Karpas-422 (cell line): ENCODE data around the gene SRPRB. TPM values are rescaled to one million over a fixed set of nuclear protein-coding genes. Genes with fewer than 3 reads are reported as not detected.

Experiments
- DNase-seq: peaks from one replicate; pipeline ENCODE4 v3.0.0-alpha.2; 2015
- H2AFZ ChIP-seq: fragments of 200-600 bp; sonication (generic); 2 replicates; pipeline ENCODE4 v1.6.1; 2014; ENCODE audit warnings: antibody characterized with exemption, low read length, mixed read lengths
- H3K27ac ChIP-seq: fragments of 200-600 bp; sonication (generic); 2 replicates; pipeline ENCODE4 v1.5.1; 2014; ENCODE audit warnings: mild to moderate bottlenecking, low read length, moderate library complexity
- H3K27me3 ChIP-seq: fragments of 200-600 bp; sonication (generic); 2 replicates; pipeline ENCODE4 v1.6.1; 2014; ENCODE audit warnings: low read length, mixed read lengths
- H3K36me3 ChIP-seq: fragments of 200-600 bp; sonication (generic); 2 replicates; pipeline ENCODE4 v1.6.1; 2014; ENCODE audit warnings: low read length, mixed read lengths; ENCODE audit not compliant: insufficient read depth
- H3K4me1 ChIP-seq: fragments of 200-600 bp; sonication (generic); 2 replicates; pipeline ENCODE4 v1.6.1; 2014; ENCODE audit warnings: mild to moderate bottlenecking, low read length, mixed read lengths
- H3K4me2 ChIP-seq: fragments of 200-600 bp; sonication (generic); 2 replicates; pipeline ENCODE4 v1.6.1; 2014; ENCODE audit warnings: low read length, low read depth, mild to moderate bottlenecking; ENCODE audit not compliant: poor library complexity, severe bottlenecking
- H3K4me3 ChIP-seq: fragments of 200-600 bp; sonication (generic); 2 replicates; pipeline ENCODE4 v1.5.1; 2014; ENCODE audit warnings: mild to moderate bottlenecking, antibody characterized with exemption, low read length, mixed read lengths
- H3K79me2 ChIP-seq: fragments of 200-600 bp; sonication (generic); 2 replicates; pipeline ENCODE4 v1.6.1; 2014; ENCODE audit warnings: mild to moderate bottlenecking, low read length, mixed read lengths
- H3K9ac ChIP-seq: fragments of 200-600 bp; sonication (generic); 2 replicates; pipeline ENCODE4 v1.6.0; 2014; ENCODE audit warnings: low read length
- H3K9me2 ChIP-seq: fragments of 200-600 bp; sonication (generic), shearing (Covaris generic); replicated peaks from 2 replicates; pipeline ENCODE4 v1.6.0; 2014; ENCODE audit warnings: mild to moderate bottlenecking, low read length, moderate library complexity; ENCODE audit not compliant: insufficient read depth
- H3K9me3 ChIP-seq: fragments of 300-700, 200-600 bp; sonication (generic); 2 replicates; pipeline ENCODE4 v1.6.1; 2014; ENCODE audit warnings: low read length, mixed read lengths
- H4K20me1 ChIP-seq: fragments of 200-600 bp; sonication (generic); 2 replicates; pipeline ENCODE4 v1.6.1; 2014; ENCODE audit warnings: mild to moderate bottlenecking, antibody characterized with exemption, low read length, low read depth; ENCODE audit not compliant: insufficient read depth
- total RNA-seq: library from RNA; depleted of rRNA; stranded (reverse); fragments of >200 nt; shearing (Covaris generic); gene quantifications from 2 replicates; pipeline ENCODE4 v1.2.3, GENCODE V29; 2014; ENCODE audit warnings: low replicate concordance

SRPRB gene
- total RNA-seq, 1 experiment from 2014 or later: 85.7 TPM

GRCh38 chr3:133815386-133815785 is 9.8 kb downstream of the SRPRB start:
- peaks cover 58% of the 10 kb centered on the region for H3K36me3 ChIP-seq
- no peak overlapping the region for H3K4me2 ChIP-seq
- H3K9me2 ChIP-seq: no peaks in the 10 kb centered on the region
- H4K20me1 ChIP-seq: peaks cover 4% of the 10 kb centered on the region; the same call in 1 of the 2 replicates
- no peak for DNase-seq
- peaks cover 6% of the 10 kb centered on the region for H3K79me2 ChIP-seq
- no peak overlapping the region for H3K4me3 ChIP-seq
- no peaks in the 10 kb centered on the region for H3K9me3 ChIP-seq
- H3K4me1 ChIP-seq: no peaks in the 10 kb centered on the region
- H3K27ac ChIP-seq: no peak overlapping the region
- no peak overlapping the region for H3K9ac ChIP-seq
- H2AFZ ChIP-seq: no peak overlapping the region
- no peaks in the 10 kb centered on the region for H3K27me3 ChIP-seq

- no peaks in the 10 kb centered on the region; the same call in 1 of the 2 replicates for H3K79me2 ChIP-seq
- H3K9me2 ChIP-seq: no peaks in the 10 kb centered on the region
- H4K20me1 ChIP-seq: peaks cover 8% of the 10 kb centered on the region; the same call in 1 of the 2 replicates
- H3K4me1 ChIP-seq: no peaks in the 10 kb centered on the region
- no peak overlapping the region for H3K27ac ChIP-seq
- H3K4me3 ChIP-seq: no peak overlapping the region
- no peak for DNase-seq
- no peaks in the 10 kb centered on the region for H3K27me3 ChIP-seq
- H2AFZ ChIP-seq: no peak overlapping the region
- peaks cover 61% of the 10 kb centered on the region for H3K36me3 ChIP-seq
- no peak overlapping the region for H3K4me2 ChIP-seq
- no peaks in the 10 kb centered on the region for H3K9me3 ChIP-seq
- no peak overlapping the region for H3K9ac ChIP-seq
These were observed 14.5 kb downstream of the SRPRB start for GRCh38 chr3:133820129-133820528.

DNA sequence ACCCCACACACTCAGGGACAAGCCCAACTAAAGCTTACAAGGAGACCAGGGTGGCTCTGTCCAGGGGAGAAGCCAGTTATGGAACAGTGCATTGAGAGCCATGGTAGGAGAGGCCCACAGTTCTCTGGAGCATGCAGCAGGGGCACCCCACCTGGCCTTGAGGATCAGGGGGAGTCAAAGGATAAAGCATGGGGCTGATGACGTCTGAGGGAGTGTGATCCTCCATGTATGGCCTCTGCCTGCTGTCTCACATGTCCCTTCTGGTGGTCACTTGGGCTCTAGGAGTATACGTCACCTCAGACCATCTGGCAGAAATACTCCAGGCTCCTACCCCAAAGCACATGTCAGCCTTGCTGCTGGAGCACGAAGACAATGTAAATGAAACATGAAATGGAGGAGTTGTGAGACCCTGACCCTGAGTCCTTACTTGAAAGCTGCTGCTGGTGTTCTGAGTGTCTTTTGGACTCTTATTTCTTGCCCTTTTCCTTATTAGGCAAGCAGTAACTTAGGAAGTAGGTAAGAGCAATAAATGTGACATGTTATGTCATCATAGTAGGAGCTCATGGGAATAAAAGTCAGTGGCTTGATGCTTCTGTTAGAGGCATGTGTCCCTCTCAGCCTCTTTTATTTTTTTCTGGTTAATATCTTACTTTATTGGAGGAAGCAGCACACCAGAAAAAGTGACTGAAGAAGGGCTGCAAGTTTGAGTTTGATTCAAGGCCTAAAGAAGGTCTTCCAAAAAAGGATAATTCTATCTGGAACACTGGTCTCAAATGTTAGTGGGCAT is 15.5 kb downstream of the SRPRB start:
- Histone ChIP-seq H2AFZ (no peak overlapping the region), H3K9ac (no peak overlapping the region), H3K36me3 (peaks cover 54% of the 10 kb centered on the region)

DNA sequence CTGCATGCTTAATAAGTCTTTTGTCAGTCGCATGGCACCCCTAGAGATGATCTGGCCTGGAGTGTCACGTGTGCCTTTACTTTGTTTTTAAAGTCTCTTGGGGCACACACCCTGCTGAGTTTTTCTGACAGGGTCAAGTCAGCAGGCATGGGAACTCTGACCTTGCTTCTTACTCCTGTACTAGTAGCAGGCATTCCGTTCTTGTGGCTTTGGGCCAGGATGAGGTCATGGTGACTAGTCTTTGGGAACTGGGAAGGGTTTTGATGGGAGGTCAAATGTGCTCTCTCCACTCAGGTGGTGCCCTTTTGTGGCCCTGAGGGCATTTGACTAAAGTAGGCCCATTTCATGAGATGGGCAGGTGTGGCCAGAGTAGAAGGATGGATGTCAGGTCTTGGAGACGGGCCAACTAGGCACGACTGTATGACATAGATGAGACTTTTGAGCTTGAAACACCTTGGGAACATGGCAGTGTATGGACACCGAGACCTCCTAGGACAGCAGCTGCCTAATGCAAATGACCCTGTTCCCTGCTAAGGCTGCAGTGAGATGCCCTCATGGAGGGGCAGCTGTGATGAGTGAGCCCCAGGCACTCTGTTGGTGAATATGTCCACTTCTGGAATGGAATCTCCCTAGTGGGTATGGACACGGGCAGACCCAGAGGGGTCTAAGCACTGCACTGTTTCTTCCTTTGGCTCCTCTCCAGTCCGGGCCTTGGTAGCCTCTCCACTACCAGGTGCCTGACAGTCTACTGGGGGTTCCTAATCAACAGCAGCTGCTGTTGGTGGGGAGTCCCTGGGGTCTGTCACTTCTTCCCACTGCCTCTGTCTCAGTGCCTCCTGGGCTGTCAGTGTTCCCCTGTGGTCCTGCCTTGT is 16.4 kb downstream of the SRPRB start:
- H3K4me1 ChIP-seq: no peaks in the 10 kb centered on the region
- no peak overlapping the region for H3K27ac ChIP-seq
- no peak overlapping the region for H3K4me3 ChIP-seq
- no peak overlapping the region for H3K4me2 ChIP-seq
- no peaks in the 10 kb centered on the region for H3K27me3 ChIP-seq
- peaks cover 44% of the 10 kb centered on the region for H3K36me3 ChIP-seq
- H3K9me2 ChIP-seq: no peaks in the 10 kb centered on the region
- peaks cover 8% of the 10 kb centered on the region; the same call in 1 of the 2 replicates for H4K20me1 ChIP-seq
- no peak overlapping the region for H2AFZ ChIP-seq
- no peaks in the 10 kb centered on the region for H3K9me3 ChIP-seq
- H3K9ac ChIP-seq: no peak overlapping the region
- no peaks in the 10 kb centered on the region; the same call in 1 of the 2 replicates for H3K79me2 ChIP-seq
- DNase-seq: no peak

More for the DNA sequence above, 15.5 kb downstream of the SRPRB start:
- H3K4me1 ChIP-seq: no peaks in the 10 kb centered on the region
- no peaks in the 10 kb centered on the region for H3K9me2 ChIP-seq
- DNase-seq: no peak
- H3K27ac ChIP-seq: no peak overlapping the region
- H3K79me2 ChIP-seq: no peaks in the 10 kb centered on the region; the same call in 1 of the 2 replicates
- H4K20me1 ChIP-seq: peaks cover 8% of the 10 kb centered on the region; the same call in 1 of the 2 replicates
- no peaks in the 10 kb centered on the region for H3K9me3 ChIP-seq
- H3K4me3 ChIP-seq: no peak overlapping the region
- H3K27me3 ChIP-seq: no peaks in the 10 kb centered on the region
- H3K4me2 ChIP-seq: no peak overlapping the region

DNA sequence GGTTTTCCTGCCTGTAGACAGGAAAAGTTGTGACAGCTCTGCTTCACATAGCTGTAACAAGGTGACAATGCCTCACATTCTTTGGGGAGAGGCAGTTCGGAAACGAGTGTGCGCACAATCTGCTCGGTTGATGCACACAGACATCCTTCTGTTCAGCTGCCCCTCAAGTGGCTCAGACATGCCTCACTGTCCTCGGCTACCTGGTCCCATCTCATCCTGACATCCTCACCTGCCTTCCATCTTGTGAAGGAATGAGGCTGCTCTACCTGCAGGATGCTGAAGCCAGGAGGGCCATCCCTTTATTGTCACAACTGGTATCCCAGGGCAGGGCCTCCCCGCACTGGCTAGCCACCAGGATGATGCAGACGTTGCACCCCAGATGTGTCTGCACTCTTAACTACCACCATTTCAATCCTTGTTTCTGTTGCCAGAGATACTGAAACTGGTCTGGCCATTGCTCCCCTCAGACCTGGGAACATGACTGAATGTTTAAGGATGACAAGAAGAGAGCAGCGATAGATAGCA is 19.4 kb downstream of the SRPRB start:
- Histone ChIP-seq H3K9me2 (no peaks in the 10 kb centered on the region), H3K79me2 (no peaks in the 10 kb centered on the region), H3K27me3 (no peaks in the 10 kb centered on the region), H3K4me3 (no peak overlapping the region), H3K4me1 (no peaks in the 10 kb centered on the region), H2AFZ (no peak overlapping the region), H3K9me3 (no peaks in the 10 kb centered on the region), H3K4me2 (no peak overlapping the region), H3K27ac (no peak overlapping the region), H3K9ac (no peak overlapping the region), H4K20me1 (0 out of 2 replicates have a peak, but pooled peaks cover 3% of the 10 kb centered on the region), H3K36me3 (peaks cover 29% of the 10 kb centered on the region)
- DNase-seq: no peak

DNA sequence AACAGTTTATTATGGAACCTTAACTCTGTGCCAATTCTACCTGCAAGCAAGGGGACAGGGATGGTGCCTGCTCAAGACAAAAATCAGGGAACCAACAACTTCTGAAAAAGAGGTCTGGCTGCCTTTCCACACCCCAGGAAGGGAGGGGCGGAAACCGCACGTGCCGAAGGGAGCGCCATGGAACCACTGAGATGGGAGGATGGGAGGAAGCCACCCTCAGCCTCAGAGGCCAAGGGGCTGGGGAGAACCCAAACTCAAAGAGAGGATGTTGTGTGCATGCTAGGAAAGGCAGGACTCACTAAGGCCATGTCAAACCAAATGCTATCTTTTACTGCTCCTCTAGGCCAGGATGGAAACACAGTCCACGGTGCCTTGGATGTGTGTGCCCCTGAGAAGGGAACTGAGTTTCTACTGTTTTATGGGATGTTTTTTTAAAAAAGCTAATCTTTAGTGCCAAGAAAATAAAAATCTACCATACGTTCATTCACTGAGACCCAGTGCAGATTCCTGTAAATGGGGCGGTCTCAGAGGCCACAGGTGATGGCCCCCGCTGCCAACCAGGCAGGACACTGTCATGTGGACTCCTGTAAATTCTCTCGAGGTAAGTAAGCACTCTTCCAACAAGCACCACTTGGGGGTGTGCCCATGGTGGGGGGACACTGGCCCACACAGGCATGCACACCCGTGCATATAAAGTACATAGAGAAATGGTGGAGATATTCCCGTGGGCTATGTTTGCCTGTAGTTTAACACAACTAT is 20.5 kb downstream of the SRPRB start:
- Histone ChIP-seq H3K4me3 (no peak overlapping the region), H3K9me2 (no peaks in the 10 kb centered on the region), H3K4me1 (no peaks in the 10 kb centered on the region), H3K9ac (no peak overlapping the region), H3K4me2 (no peak overlapping the region), H3K36me3 (peaks cover 18% of the 10 kb centered on the region), H3K79me2 (no peaks in the 10 kb centered on the region), H3K27ac (no peak overlapping the region), H4K20me1 (0 out of 2 replicates have a peak, but pooled peaks cover 3% of the 10 kb centered on the region), H3K9me3 (no peaks in the 10 kb centered on the region), H3K27me3 (no peaks in the 10 kb centered on the region), H2AFZ (no peak overlapping the region)
- DNase-seq: no peak

GRCh38 chr3:133827136-133827535 is 21.5 kb downstream of the SRPRB start:
- H3K4me3 ChIP-seq: no peak overlapping the region
- no peak overlapping the region for H3K9ac ChIP-seq
- no peak overlapping the region for H3K27ac ChIP-seq
- peaks cover 8% of the 10 kb centered on the region for H3K36me3 ChIP-seq
- no peaks in the 10 kb centered on the region for H3K9me2 ChIP-seq
- no peaks in the 10 kb centered on the region for H3K4me1 ChIP-seq
- no peaks in the 10 kb centered on the region for H3K27me3 ChIP-seq
- DNase-seq: no peak
- H4K20me1 ChIP-seq: no peaks in the 10 kb centered on the region
- no peaks in the 10 kb centered on the region for H3K79me2 ChIP-seq
- H3K9me3 ChIP-seq: no peaks in the 10 kb centered on the region
- H2AFZ ChIP-seq: no peak overlapping the region
- H3K4me2 ChIP-seq: no peak overlapping the region
